ENCODE data around the gene GRIN3A. TPM values are rescaled to one million over a fixed set of nuclear protein-coding genes. Genes with fewer than 3 reads are reported as not detected.

Gene GRIN3A
- polyA plus RNA-seq, 10 donors: 0.42 to 1.7 (median 0.92) TPM

DNA sequence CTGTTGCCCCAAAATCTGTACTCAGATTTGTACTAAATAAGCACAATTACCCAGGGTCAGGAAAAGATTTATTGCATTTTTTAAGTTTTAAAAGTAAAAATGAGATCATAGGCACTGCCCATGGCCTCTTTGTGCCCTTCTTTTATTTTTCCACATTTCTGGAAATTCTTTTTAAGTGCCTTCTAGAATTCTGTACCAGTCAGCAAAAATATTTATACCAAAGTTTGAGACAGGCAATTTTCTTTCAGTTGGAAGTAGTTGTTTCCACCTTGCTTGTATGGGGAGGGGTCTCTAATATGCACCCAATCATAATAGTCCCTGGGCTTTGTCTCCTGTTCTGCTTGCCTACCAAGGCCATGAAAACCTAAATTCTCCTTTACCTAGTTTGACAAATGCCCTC, 210.4 kb downstream of the GRIN3A start:
- no peak for DNase-seq

GRCh38 chr9:101527066-101527465, 211.4 kb downstream of the GRIN3A start:
- no peak for DNase-seq

DNA sequence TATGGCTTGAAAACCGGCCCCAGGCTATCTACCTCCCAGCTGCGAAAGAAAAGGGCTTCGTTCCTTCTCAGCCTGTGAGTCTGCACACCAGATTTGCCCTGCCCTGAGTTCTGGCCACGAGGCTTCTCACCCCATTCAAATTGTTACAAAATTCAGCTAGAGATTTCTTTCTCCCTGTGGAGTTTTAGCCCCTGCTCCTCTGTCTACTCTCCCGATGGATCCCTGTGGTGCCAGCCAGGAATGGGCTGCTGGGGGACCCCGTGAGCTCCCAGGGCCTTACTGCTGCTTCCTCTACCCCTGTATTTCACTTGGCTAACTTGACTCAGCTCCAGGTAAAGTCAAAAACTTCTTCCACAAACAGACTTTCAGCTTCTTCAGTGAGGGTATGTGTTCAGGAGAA, 214.1 kb downstream of the GRIN3A start:
- no peak for DNase-seq

Other genes with a start within 250 kb of the GRIN3A start
- gene RNF20, start 204.8 kb downstream of the GRIN3A start, polyA plus RNA-seq (ENCODE audit: insufficient read length in 10 of 10): 10 to 100 TPM; 31.5 to 45.1 (median 36.3) TPM
- under 1 TPM in 1 of 10 donors, not detected in 9; 0.09 TPM for gene PPP3R2, start 143.7 kb downstream of the GRIN3A start, polyA plus RNA-seq (ENCODE audit: insufficient read length in 10 of 10)

Measured in muscle of back (tissue), 11 donors.